ENCODE results near the gene RNF7.

DNA sequence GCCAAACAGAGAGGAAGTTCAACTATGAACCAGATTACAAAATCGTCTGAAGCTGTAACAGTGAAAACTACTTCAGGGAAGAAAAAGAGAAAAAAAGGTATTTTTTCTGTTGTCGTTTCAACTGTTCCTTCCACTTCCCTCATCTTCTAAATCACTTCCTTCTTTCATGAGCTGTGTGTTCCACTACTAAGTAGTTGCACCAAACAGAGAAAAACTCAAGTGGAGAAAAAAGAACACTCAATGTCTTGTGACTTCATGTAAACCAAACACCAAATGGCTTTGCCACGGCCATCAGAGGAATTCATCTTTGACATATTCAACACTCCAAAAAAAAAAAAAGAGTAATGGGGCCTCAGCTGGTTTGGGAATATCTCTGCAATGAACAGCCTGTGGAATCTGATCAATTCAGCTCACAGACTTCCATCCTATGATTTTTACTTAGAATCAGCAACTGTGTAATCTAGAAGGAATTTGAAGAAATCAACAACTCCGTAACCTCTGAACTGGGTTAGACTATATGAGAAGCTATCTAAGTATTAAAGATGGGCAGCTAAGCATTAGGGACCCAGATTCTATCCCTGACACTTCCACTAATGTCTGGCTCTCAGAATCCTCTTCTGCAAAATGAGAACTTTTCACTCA, 47.5 kb upstream of the RNF7 start:
- no peak for TF ChIP-seq POLR2A (IDR thresholded peaks at IDR 0.05; ENCODE audit: control extremely low read depth in 1 of 2, low read depth in 2 of 2, low read length in 2 of 2)
- TF ChIP-seq, protein P1, sequence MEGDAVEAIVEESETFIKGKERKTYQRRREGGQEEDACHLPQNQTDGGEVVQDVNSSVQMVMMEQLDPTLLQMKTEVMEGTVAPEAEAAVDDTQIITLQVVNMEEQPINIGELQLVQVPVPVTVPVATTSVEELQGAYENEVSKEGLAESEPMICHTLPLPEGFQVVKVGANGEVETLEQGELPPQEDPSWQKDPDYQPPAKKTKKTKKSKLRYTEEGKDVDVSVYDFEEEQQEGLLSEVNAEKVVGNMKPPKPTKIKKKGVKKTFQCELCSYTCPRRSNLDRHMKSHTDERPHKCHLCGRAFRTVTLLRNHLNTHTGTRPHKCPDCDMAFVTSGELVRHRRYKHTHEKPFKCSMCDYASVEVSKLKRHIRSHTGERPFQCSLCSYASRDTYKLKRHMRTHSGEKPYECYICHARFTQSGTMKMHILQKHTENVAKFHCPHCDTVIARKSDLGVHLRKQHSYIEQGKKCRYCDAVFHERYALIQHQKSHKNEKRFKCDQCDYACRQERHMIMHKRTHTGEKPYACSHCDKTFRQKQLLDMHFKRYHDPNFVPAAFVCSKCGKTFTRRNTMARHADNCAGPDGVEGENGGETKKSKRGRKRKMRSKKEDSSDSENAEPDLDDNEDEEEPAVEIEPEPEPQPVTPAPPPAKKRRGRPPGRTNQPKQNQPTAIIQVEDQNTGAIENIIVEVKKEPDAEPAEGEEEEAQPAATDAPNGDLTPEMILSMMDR (IDR thresholded peaks at IDR 0.05; ENCODE audit: control extremely low read depth in 1 of 3, insufficient read depth in 1 of 3, low read depth in 1 of 3, low read length in 3 of 3), result no peak
- TF ChIP-seq PHF8 (conservative IDR thresholded peaks at IDR 0.05; ENCODE audit: low read depth, low read length), result no peak
- TF ChIP-seq ASH2L (IDR thresholded peaks at IDR 0.05; ENCODE audit: low read length), result no peak
- TF ChIP-seq, protein P2, sequence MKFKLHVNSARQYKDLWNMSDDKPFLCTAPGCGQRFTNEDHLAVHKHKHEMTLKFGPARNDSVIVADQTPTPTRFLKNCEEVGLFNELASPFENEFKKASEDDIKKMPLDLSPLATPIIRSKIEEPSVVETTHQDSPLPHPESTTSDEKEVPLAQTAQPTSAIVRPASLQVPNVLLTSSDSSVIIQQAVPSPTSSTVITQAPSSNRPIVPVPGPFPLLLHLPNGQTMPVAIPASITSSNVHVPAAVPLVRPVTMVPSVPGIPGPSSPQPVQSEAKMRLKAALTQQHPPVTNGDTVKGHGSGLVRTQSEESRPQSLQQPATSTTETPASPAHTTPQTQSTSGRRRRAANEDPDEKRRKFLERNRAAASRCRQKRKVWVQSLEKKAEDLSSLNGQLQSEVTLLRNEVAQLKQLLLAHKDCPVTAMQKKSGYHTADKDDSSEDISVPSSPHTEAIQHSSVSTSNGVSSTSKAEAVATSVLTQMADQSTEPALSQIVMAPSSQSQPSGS (IDR thresholded peaks at IDR 0.05; ENCODE audit: low read length), result no peak
- TF ChIP-seq CEBPB (IDR thresholded peaks at IDR 0.05; ENCODE audit: low read depth, low read length), result no peak
